Activated CD4-positive, alpha-beta T cell treated with anti-CD3 and anti-CD28 coated beads, Interleukin-2, amount 50 U/mL, for 48 hours (primary cell): Measurements from ENCODE around the gene C2orf81.
A peak's percentile ranks its signal among the peaks of the same experiment; 100 is the strongest.
"Not testable (repeated sequence)": the region's sequence is repeated elsewhere in the genome, so short reads cannot be mapped to it uniquely, and the experiment has no call there.

ENCODE experiments used
- DNase-seq, 2 experiments: peaks; one replicate each; pipeline ENCODE4 v3.0.0-alpha.2; 2020

The C2orf81 gene

GRCh38 chr2:74423231-74424095 is 2.0 kb upstream of the C2orf81 start:
- no peak for DNase-seq

- not testable (repeated sequence) for DNase-seq
Observed at GRCh38 chr2:74420443-74421103, 846 bp downstream of the C2orf81 start.

- no peak for DNase-seq
Observed at GRCh38 chr2:74420006-74420405, 1.4 kb downstream of the C2orf81 start.

GRCh38 chr2:74419345-74419744 is 2.1 kb downstream of the C2orf81 start:
- DNase-seq: no peak

GRCh38 chr2:74418312-74418711 is 3.1 kb downstream of the C2orf81 start:
- DNase-seq: no peak

- DNase-seq: no peak
Observed at GRCh38 chr2:74417763-74418162, 3.7 kb downstream of the C2orf81 start.

GRCh38 chr2:74417197-74417596 is 4.2 kb downstream of the C2orf81 start:
- no peak for DNase-seq

GRCh38 chr2:74416778-74417177 is 4.6 kb downstream of the C2orf81 start:
- DNase-seq: no peak

- no peak for DNase-seq
Observed at GRCh38 chr2:74415762-74416395, 5.5 kb downstream of the C2orf81 start.

GRCh38 chr2:74414881-74415761 is 6.3 kb downstream of the C2orf81 start:
- DNase-seq: peak; percentile 12 to 34

- DNase-seq: no peak
Observed at GRCh38 chr2:74414441-74414840, 7.0 kb downstream of the C2orf81 start.

- no peak for DNase-seq
Observed at GRCh38 chr2:74413001-74413698, 8.3 kb downstream of the C2orf81 start.

- no peak for DNase-seq
Observed at GRCh38 chr2:74407682-74408081, 13.7 kb downstream of the C2orf81 start.

- no peak for DNase-seq
Observed at GRCh38 chr2:74406035-74406434, 15.4 kb downstream of the C2orf81 start.

- no peak for DNase-seq
Observed at GRCh38 chr2:74401891-74402290, 19.5 kb downstream of the C2orf81 start.

GRCh38 chr2:74399785-74400184 is 21.6 kb downstream of the C2orf81 start:
- DNase-seq: no peak

GRCh38 chr2:74396149-74396548 is 25.3 kb downstream of the C2orf81 start:
- no peak for DNase-seq

GRCh38 chr2:74393525-74393924 is 27.9 kb downstream of the C2orf81 start:
- DNase-seq: no peak

GRCh38 chr2:74392449-74392743 is 29.0 kb downstream of the C2orf81 start:
- no peak for DNase-seq

- DNase-seq: peak; percentile 95
Observed at GRCh38 chr2:74391580-74392448, 29.6 kb downstream of the C2orf81 start.

GRCh38 chr2:74391209-74391579 is 30.2 kb downstream of the C2orf81 start:
- DNase-seq: no peak
